ENCODE results near the gene NFATC1.

DNA sequence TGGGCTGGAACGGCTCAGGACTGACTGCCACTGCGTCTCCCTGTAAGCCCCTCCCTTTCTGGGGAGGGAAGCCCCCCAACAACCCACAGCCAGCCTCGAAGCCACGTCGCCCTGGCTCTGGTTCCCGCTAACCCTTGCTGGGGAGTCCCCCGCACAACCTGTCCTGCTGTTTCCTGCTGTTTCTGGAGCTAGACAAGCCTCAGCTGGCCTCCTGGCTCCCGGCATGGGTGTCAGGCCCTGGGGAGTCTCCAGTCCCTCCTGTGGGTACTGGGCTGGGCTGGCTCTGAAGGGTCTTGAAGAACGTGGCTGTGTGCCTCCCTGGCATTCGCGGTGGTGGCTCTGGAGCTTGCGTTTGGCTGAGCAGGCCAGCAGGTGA lies 20.9 kb downstream of the NFATC1 start:
- TF ChIP-seq, protein P1, sequence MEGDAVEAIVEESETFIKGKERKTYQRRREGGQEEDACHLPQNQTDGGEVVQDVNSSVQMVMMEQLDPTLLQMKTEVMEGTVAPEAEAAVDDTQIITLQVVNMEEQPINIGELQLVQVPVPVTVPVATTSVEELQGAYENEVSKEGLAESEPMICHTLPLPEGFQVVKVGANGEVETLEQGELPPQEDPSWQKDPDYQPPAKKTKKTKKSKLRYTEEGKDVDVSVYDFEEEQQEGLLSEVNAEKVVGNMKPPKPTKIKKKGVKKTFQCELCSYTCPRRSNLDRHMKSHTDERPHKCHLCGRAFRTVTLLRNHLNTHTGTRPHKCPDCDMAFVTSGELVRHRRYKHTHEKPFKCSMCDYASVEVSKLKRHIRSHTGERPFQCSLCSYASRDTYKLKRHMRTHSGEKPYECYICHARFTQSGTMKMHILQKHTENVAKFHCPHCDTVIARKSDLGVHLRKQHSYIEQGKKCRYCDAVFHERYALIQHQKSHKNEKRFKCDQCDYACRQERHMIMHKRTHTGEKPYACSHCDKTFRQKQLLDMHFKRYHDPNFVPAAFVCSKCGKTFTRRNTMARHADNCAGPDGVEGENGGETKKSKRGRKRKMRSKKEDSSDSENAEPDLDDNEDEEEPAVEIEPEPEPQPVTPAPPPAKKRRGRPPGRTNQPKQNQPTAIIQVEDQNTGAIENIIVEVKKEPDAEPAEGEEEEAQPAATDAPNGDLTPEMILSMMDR (IDR thresholded peaks at IDR 0.05) = no peak
- TF ChIP-seq POLR2A (IDR thresholded peaks at IDR 0.05) = no peak

Measured in ovary (tissue), 3 donors.